Measurements from ENCODE around the gene RBM4. TPM values are rescaled to one million over a fixed set of nuclear protein-coding genes. Genes with fewer than 3 reads are reported as not detected.

The RBM4 gene
- total RNA-seq, 4 donors from 2014 or later: 51.7 to 93.3 (median 68.6) TPM

- TF ChIP-seq CTCF (IDR thresholded peaks at IDR 0.05; ENCODE audit: low read depth): no peak
Measured at GRCh38 chr11:66595245-66595904, 43.1 kb upstream of the RBM4 start.

GRCh38 chr11:66598993-66599392 lies 39.5 kb upstream of the RBM4 start:
- TF ChIP-seq CTCF (IDR thresholded peaks at IDR 0.05; ENCODE audit: low read depth): no peak

GRCh38 chr11:66600219-66600618 lies 38.3 kb upstream of the RBM4 start:
- TF ChIP-seq CTCF (IDR thresholded peaks at IDR 0.05; ENCODE audit: low read depth): no peak

- TF ChIP-seq CTCF (IDR thresholded peaks at IDR 0.05; ENCODE audit: low read depth): no peak
Measured at GRCh38 chr11:66600631-66601233, 37.8 kb upstream of the RBM4 start.

GRCh38 chr11:66603072-66603471 lies 35.4 kb upstream of the RBM4 start:
- no peak for TF ChIP-seq CTCF (IDR thresholded peaks at IDR 0.05; ENCODE audit: low read depth)

GRCh38 chr11:66604155-66604554 lies 34.3 kb upstream of the RBM4 start:
- TF ChIP-seq CTCF (IDR thresholded peaks at IDR 0.05; ENCODE audit: low read depth): no peak

GRCh38 chr11:66607126-66607834 lies 31.2 kb upstream of the RBM4 start:
- no peak for TF ChIP-seq CTCF (IDR thresholded peaks at IDR 0.05; ENCODE audit: low read depth)
